HEK293 (cell line): ENCODE data around the gene PTBP1.

Source experiments
- CTCF ChIA-PET: fragments of 350-600 bp; formaldehyde crosslinking; extraction: SDS; loops from one replicate; lab custom pipeline; 2021; ENCODE audit warnings: antibody characterized with exemption; lab: Yijun Ruan, JAX
- POLR2A ChIA-PET: fragments of 300-600 bp; formaldehyde crosslinking; extraction: SDS; loops from one replicate; lab custom pipeline; 2020; ENCODE audit warnings: antibody characterized with exemption, inconsistent platforms; lab: Yijun Ruan, JAX
- H3K27ac ChIP-seq: fragments of 200-500 bp; sonication (Bioruptor generic); 2 replicates; pipeline ENCODE4 v1.5.1; 2014; ENCODE audit warnings: low read depth, low read length, control low read depth, inconsistent platforms; ENCODE audit errors: extremely low read depth
- H3K36me3 ChIP-seq, 2 experiments: fragments of 200-500 bp in 1 of 2; sonication (Bioruptor generic) in 1 of 2; 1 replicate in 1 of 2; 2 replicates in 1 of 2; pipeline ENCODE4 v1.5.1; 2014 to 2017; ENCODE audit warnings: inconsistent platforms in 2 of 2, low read length in 2 of 2; ENCODE audit not compliant: control insufficient read depth in 2 of 2, insufficient read depth in 1 of 2
- H3K4me1 ChIP-seq: fragments of 200-500 bp; sonication (Bioruptor generic); 2 replicates; pipeline ENCODE4 v1.5.1; 2014; ENCODE audit warnings: mild to moderate bottlenecking, low read length, inconsistent platforms; ENCODE audit not compliant: control insufficient read depth, insufficient read depth
- H3K4me3 ChIP-seq: 2 replicates; pipeline ENCODE4 v1.5.1; 2011; ENCODE audit warnings: low read depth, mild to moderate bottlenecking, control low read depth, low read length, moderate library complexity
- H3K9me3 ChIP-seq: fragments of 200-500 bp; sonication (Bioruptor generic); 2 replicates; pipeline ENCODE4 v1.5.1; 2014; ENCODE audit warnings: low read depth, low read length, inconsistent platforms; ENCODE audit not compliant: control insufficient read depth, insufficient read depth
- BCL11B ChIP-seq: fragments of 450-650 bp; formaldehyde crosslinking; IDR thresholded peaks from 2 replicates; pipeline ENCODE4 v1.5.1; 2016; ENCODE audit warnings: low read depth, missing biosample characterization, missing genetic modification characterization
- KLF17 ChIP-seq: fragments of 450-650 bp; formaldehyde crosslinking; IDR thresholded peaks from 2 replicates; pipeline ENCODE4 v1.5.1; 2016; ENCODE audit warnings: missing biosample characterization, missing genetic modification characterization
- MEIS1 ChIP-seq: sonication (generic); formaldehyde crosslinking; IDR thresholded peaks from 2 replicates; pipeline ENCODE4 v1.8.1; 2022; ENCODE audit warnings: missing genetic modification reagents, mild to moderate bottlenecking, borderline replicate concordance
- RBAK ChIP-seq: fragments of 450-650 bp; formaldehyde crosslinking; IDR thresholded peaks from 2 replicates; pipeline ENCODE4 v1.5.1; 2016; ENCODE audit warnings: missing biosample characterization, missing genetic modification characterization
- SALL2 ChIP-seq: fragments of 450-650 bp; formaldehyde crosslinking; IDR thresholded peaks from 2 replicates; pipeline ENCODE4 v1.5.0; 2017; ENCODE audit warnings: missing biosample characterization, mild to moderate bottlenecking, missing genetic modification characterization, borderline replicate concordance
- SP2 ChIP-seq: fragments of 450-650 bp; formaldehyde crosslinking; IDR thresholded peaks from 2 replicates; pipeline ENCODE4 v1.5.1; 2016; ENCODE audit warnings: missing biosample characterization, missing genetic modification characterization
- SP3 ChIP-seq: fragments of 450-650 bp; formaldehyde crosslinking; IDR thresholded peaks from 2 replicates; pipeline ENCODE4 v1.5.1; 2016; ENCODE audit warnings: missing biosample characterization, missing genetic modification characterization
- TRIM28 ChIP-seq: IDR thresholded peaks from 2 replicates; pipeline ENCODE4 v1.6.1; 2011; ENCODE audit warnings: low read length, control low read depth, borderline replicate concordance
- ZFP41 ChIP-seq: fragments of 450-650 bp; formaldehyde crosslinking; IDR thresholded peaks from 2 replicates; pipeline ENCODE4 v1.5.1; 2016; ENCODE audit warnings: missing biosample characterization, missing genetic modification characterization, borderline replicate concordance
- ZNF10 ChIP-seq: fragments of 450-650 bp; formaldehyde crosslinking; IDR thresholded peaks from 2 replicates; pipeline ENCODE4 v1.5.1; 2017; ENCODE audit warnings: missing biosample characterization, missing genetic modification characterization
- ZNF112 ChIP-seq: fragments of 450-650 bp; formaldehyde crosslinking; IDR thresholded peaks from 2 replicates; pipeline ENCODE4 v1.5.0; 2017; ENCODE audit warnings: missing biosample characterization, missing genetic modification characterization
- ZNF121 ChIP-seq: fragments of 450-650 bp; formaldehyde crosslinking; IDR thresholded peaks from 2 replicates; pipeline ENCODE4 v1.5.1; 2016; ENCODE audit warnings: missing biosample characterization, missing genetic modification characterization
- ZNF184 ChIP-seq: fragments of 450-650 bp; IDR thresholded peaks from 2 replicates; pipeline ENCODE4 v1.5.1; 2018; ENCODE audit warnings: missing biosample characterization, mild to moderate bottlenecking, missing genetic modification characterization
- ZNF19 ChIP-seq: fragments of 450-650 bp; formaldehyde crosslinking; IDR thresholded peaks from 2 replicates; pipeline ENCODE4; 2016; ENCODE audit warnings: missing biosample characterization, missing genetic modification characterization, low read depth
- ZNF223 ChIP-seq: fragments of 450-650 bp; formaldehyde crosslinking; IDR thresholded peaks from 2 replicates; pipeline ENCODE4 v1.5.1; 2016; ENCODE audit warnings: missing biosample characterization, missing genetic modification characterization
- ZNF248 ChIP-seq: fragments of 450-650 bp; formaldehyde crosslinking; IDR thresholded peaks from 2 replicates; pipeline ENCODE4 v1.5.1; 2017; ENCODE audit warnings: missing biosample characterization, missing genetic modification characterization
- ZNF350 ChIP-seq: fragments of 450-650 bp; formaldehyde crosslinking; IDR thresholded peaks from 2 replicates; pipeline ENCODE4 v1.5.0; 2017; ENCODE audit warnings: missing biosample characterization, mild to moderate bottlenecking, missing genetic modification characterization
- ZNF354C ChIP-seq: fragments of 450-650 bp; formaldehyde crosslinking; IDR thresholded peaks from 2 replicates; pipeline ENCODE4 v1.5.1; 2016; ENCODE audit warnings: missing biosample characterization, missing genetic modification characterization, low read depth, borderline replicate concordance
- ZNF513 ChIP-seq: fragments of 450-650 bp; IDR thresholded peaks from 2 replicates; pipeline ENCODE4 v1.5.1; 2018; ENCODE audit warnings: missing biosample characterization, missing genetic modification characterization
- ZNF530 ChIP-seq: fragments of 450-650 bp; formaldehyde crosslinking; IDR thresholded peaks from 2 replicates; pipeline ENCODE4 v1.5.1; 2016; ENCODE audit warnings: low read depth, missing biosample characterization, missing genetic modification characterization
- ZNF571 ChIP-seq: fragments of 450-650 bp; formaldehyde crosslinking; IDR thresholded peaks from 2 replicates; pipeline ENCODE4 v1.5.0; 2017; ENCODE audit warnings: missing biosample characterization, missing genetic modification characterization
- ZNF596 ChIP-seq: fragments of 450-650 bp; IDR thresholded peaks from 2 replicates; pipeline ENCODE4 v1.5.0; 2018; ENCODE audit warnings: missing biosample characterization, mild to moderate bottlenecking, missing genetic modification characterization, moderate library complexity
- ZNF624 ChIP-seq: fragments of 450-650 bp; formaldehyde crosslinking; IDR thresholded peaks from 2 replicates; pipeline ENCODE4 v1.5.1; 2017; ENCODE audit warnings: missing biosample characterization, missing genetic modification characterization
- ZNF639 ChIP-seq: fragments of 450-650 bp; formaldehyde crosslinking; IDR thresholded peaks from 2 replicates; pipeline ENCODE4 v1.5.1; 2016; ENCODE audit warnings: missing biosample characterization, missing genetic modification characterization
- ZNF670 ChIP-seq: fragments of 450-650 bp; formaldehyde crosslinking; IDR thresholded peaks from 2 replicates; pipeline ENCODE4 v1.5.1; 2016; ENCODE audit warnings: missing biosample characterization, missing genetic modification characterization, low read depth
- ZSCAN23 ChIP-seq: fragments of 450-650 bp; formaldehyde crosslinking; IDR thresholded peaks from 2 replicates; pipeline ENCODE4 v1.5.1; 2016; ENCODE audit warnings: missing biosample characterization, missing genetic modification characterization

PTBP1 gene

GRCh38 chr19:756236-756635, 41.0 kb upstream of the PTBP1 start:
- POLR2A ChIA-PET = no interaction called here
- no peaks in the 10 kb centered on the region for H3K4me1 ChIP-seq
- no peak overlapping the region for H3K27ac ChIP-seq
- no peaks in the 10 kb centered on the region for H3K9me3 ChIP-seq
- CTCF ChIA-PET = interaction anchor here (0.6 kb wide), 1 partner anchor 53 kb away, joined by 3 read pairs; no protein-coding TSS in a partner anchor
- H3K4me3 ChIP-seq = no peak overlapping the region
- TF ChIP-seq KLF17 (no peak), SP2 (tag by site-specific recombination) (peak; percentile 51)
- no peaks in the 10 kb centered on the region for H3K36me3 ChIP-seq

- CTCF ChIA-PET = no interaction called here
These were observed 40.2 kb upstream of the PTBP1 start for GRCh38 chr19:756821-757688.

GRCh38 chr19:757811-758668, 39.2 kb upstream of the PTBP1 start:
- POLR2A ChIA-PET = no interaction called here
- H3K4me3 ChIP-seq = no peak overlapping the region
- CTCF ChIA-PET = interaction anchor here (0.5 kb wide), 1 partner anchor 487 kb away, joined by 3 read pairs; no protein-coding TSS in a partner anchor
- no peaks in the 10 kb centered on the region for H3K36me3 ChIP-seq
- no peak for TF ChIP-seq RBAK (tag by site-specific recombination)
- no peak for TF ChIP-seq ZNF530 (tag by site-specific recombination)
- TF ChIP-seq MEIS1 (CRISPR knock-in tag) = no peak
- no peak for TF ChIP-seq ZNF248 (tag by site-specific recombination)
- TF ChIP-seq ZNF624 = no peak
- no peak for TF ChIP-seq ZNF571
- no peak for TF ChIP-seq TRIM28
- TF ChIP-seq ZSCAN23 (tag by site-specific recombination) = no peak
- TF ChIP-seq ZNF10 (tag by site-specific recombination) = no peak
- no peak for TF ChIP-seq ZNF513 (tag by site-specific recombination)
- no peak for TF ChIP-seq ZNF184 (tag by site-specific recombination)
- TF ChIP-seq ZNF350 = no peak
- no peak for TF ChIP-seq BCL11B (tag by site-specific recombination)
- no peak for TF ChIP-seq ZNF19 (tag by site-specific recombination)
- TF ChIP-seq SP3 (tag by site-specific recombination) = no peak
- no peak overlapping the region for H3K27ac ChIP-seq
- H3K9me3 ChIP-seq = no peaks in the 10 kb centered on the region
- H3K4me1 ChIP-seq = no peaks in the 10 kb centered on the region

More at GRCh38 chr19:756821-757688, 40.2 kb upstream of the PTBP1 start:
- POLR2A ChIA-PET = no interaction called here
- TF ChIP-seq ZNF596 (tag by site-specific recombination) (no peak), SALL2 (tag by site-specific recombination) (no peak), ZNF354C (tag by site-specific recombination) (no peak), ZNF223 (tag by site-specific recombination) (no peak), ZNF112 (tag by site-specific recombination) (no peak), ZFP41 (tag by site-specific recombination) (no peak), ZNF121 (tag by site-specific recombination) (no peak), ZNF670 (tag by site-specific recombination) (no peak), ZNF639 (tag by site-specific recombination) (no peak)
- no peaks in the 10 kb centered on the region for H3K4me1 ChIP-seq
- no peak overlapping the region for H3K27ac ChIP-seq
- H3K4me3 ChIP-seq = no peak overlapping the region
- no peaks in the 10 kb centered on the region for H3K36me3 ChIP-seq
- no peaks in the 10 kb centered on the region for H3K9me3 ChIP-seq
